ENCODE measurements around the gene SBNO2.

SBNO2 gene

DNA sequence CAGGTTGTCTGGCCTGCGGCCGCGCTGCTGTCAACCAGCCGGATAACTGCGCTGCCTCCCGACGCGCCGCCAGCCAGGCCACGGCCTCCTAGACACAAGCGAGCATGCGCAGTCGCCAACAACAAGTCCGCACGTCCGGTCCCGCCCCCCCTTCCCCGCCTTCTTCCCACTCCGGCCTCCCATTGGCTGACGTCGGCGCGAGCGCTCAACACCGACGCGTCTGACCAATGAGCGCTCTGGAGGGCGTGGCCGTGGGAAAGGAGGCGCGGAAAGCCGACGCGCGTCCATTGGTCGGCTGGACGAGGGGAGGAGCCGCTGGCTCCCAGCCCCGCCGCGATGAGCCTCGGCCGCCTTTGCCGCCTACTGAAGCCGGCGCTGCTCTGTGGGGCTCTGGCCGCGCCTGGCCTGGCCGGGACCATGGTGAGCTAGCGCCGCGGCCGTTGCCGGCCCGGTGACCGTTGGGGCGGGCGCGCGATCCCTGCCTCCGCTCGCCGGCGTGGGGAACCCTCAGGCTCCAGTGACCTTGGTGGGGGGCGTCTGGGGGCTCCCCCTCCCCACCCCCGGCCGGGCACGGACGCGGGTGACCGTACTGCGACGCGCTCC, 70.3 kb downstream of the SBNO2 start, which contains the start of gene GPX4:
Gene GPX4, plus strand, starts transcription at position 287 of the 603 bp plus-strand sequence. Its CDS starts 50 bp downstream, at position 337.
- ATAC-seq, result peak; percentile 83 to 85

DNA sequence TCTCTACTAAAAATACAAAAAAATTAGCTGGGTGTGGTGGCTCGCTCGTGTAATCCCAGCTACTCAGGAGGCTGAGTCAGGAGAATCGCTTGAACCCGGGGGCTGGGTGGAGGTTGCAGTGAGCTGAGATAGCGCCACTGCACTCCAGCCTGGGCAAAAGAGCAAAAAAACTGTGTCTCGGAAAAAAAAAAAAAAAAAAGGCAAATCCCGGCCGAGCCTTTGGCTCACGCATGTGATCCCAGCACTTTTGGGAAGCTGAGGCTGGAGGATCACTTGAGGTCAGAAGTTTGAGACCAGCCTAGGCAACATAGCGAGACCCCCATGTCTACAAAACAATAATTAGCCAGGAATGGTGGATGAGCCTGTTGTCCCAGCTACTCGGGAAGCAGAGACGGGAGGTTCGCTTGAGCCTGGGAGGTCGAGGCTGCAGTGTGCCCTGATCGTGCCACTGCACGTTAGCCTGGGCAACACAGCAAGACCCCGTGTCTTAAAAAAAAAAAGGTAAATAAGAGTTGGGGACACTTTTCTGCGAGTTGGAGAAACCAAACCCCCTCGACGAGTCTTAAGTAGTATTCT, 70.8 kb downstream of the SBNO2 start:
- ATAC-seq, result no peak

DNA sequence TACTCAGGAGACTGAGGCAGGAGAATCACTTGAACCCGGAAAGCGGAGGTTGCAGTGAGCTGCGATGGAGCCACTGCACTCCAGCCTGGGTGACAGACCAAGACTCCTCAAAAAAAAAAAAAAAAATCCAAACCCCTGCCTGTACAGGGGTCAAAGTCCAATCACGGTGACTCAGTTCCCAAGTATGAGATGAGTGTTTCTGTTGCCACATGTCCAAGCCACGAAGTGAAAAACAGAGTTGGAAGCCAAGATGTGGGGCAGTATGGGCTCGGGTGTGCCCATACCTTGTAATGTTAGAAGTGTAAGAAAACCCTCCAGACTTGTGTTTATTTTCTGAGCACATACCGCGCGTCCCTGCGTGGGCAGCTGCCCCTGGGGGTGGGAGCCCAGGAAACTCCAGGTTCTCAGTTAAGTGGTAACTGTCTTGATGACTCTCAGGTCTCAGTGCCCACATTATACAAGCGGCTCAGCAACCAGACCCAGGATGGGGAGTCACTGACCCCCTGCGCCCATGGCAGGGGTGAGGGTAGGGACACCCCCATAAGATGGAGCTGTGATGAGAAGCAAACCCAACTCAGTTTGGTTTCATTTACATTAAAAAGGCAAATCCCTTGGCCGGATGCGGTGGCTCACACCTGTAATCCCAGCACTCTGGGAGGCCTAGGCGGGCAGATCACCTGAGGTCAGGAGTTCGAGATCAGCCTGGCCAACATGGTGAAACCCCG, 71.5 kb downstream of the SBNO2 start:
- peak; percentile 1 to 11 for ATAC-seq

- ATAC-seq, result no peak
Measured at GRCh38 chr19:1101337-1101698, 72.8 kb downstream of the SBNO2 start.

DNA sequence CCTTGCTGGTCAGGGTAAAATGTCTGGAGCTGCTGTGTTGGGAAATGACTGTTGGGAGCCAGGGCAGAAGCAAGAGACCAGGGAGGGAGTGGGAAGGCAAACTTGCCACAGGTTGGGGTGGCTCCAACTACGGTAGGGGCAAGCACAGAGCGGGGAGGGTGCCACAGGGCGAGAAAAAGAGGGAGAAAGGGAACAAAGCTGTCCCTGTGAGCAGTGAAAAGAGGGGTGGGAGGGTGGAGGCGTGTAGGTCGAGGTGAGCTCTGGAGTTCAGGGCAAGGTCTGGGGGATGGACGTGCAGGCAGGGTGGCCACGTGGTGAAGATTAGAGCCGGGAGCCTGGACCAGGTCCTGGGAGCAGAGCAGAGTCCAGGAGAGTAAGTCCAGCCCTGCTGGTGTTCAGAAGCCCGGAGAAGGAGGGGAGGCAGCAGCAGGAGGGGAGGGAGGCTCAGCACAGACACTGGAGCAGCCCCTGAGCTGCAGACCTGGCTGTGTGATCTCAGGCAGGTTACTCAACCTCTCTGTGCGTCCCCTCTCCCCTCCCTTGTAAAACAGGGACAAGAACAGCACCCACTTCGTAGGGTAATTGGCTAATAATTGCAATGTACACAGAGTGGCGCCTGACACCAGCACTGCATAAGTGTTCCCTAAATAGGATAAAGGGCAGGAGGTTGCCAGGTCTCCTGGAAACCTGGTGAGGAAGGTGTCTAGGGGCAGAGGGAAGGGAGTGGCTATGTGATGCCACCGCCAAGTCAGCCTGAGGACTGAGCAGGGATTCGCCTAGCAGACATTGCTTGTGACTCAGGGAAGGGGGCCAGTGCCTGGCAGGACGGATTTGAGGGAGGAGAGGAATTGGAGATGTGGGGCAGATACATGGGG, 75.7 kb downstream of the SBNO2 start:
- no peak for ATAC-seq

DNA sequence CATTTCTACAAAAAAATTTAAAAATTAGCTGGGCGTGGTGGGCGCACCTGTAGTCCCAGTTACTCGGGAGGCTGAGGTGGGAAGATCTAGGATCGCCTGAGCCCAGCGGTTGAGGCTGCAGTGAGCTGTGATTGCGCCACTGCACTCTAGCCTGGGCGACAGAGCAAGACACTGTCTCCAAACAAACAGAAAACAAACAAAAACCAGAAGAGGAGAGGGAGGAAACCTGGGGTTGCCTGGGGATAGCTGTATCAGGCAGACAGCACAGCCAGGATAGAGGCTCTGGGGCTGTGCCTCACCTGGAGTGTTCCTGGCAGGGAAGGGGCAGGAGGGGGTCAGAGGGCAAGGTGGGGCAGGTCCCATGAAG, 76.3 kb downstream of the SBNO2 start:
- no peak for ATAC-seq

DNA sequence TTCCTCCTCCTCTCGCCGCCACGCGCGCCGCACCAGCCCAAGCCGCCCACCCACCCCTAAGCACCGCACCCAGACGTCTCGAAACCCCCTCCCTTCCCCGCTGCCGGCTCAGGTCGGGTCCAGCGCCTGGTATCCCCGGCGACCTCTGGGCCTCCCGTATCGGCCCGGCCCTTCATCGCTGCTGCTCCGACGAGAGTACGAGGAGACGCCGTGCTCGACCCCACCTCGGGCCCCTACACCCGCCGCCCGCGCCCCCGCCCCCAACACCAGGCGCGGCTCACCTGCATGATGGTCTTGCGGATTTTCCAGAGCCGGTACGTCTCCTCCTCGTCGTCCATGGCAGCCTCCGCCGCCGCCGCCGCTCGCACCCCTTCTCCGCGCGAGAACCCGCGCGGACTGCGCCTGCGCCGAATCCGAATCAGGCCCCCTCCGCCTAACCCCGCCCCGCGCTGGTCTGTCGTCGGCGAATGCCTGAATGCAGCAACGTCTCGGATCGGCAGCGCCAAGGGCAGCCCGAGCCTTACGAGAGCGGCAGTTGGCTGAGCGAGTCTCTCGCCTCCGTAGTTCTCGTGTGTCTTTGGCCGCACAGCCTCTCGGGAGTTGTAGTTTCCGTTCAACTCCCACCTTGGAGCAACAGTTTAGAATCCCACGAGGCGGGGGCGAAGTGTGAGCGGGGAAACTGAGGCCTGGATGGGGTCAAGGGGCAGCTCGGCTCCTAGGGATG, 78.9 kb downstream of the SBNO2 start, which contains the start of gene POLR2E:
Gene POLR2E, minus strand, starts transcription at position 398 of the 724 bp plus-strand sequence. Its CDS starts 60 bp downstream, at position 338.
- peak; percentile 95 to 97 for ATAC-seq

DNA sequence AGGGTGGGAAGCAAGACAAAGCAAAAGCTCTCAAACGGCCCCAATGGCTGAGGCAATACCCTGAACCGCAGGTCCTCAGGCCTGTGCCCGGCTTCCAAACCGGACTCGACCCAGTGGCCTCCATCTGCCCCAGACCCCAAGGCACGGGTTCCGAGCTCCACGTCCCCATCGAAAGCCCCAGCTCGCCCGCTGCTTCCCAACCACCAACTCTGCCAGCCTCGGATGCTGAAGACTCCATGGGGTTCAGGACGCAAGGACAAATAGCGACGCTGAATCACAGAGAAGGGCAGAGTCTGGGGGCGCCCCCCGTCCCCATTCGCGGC, 79.5 kb downstream of the SBNO2 start:
- ATAC-seq, result peak in 1 of 2 donors; percentile 9

- no peak for ATAC-seq
Measured at GRCh38 chr19:1093811-1094553, 80.1 kb downstream of the SBNO2 start.

- ATAC-seq, result no peak
Measured at GRCh38 chr19:1093330-1093729, 80.7 kb downstream of the SBNO2 start.

GRCh38 chr19:1091544-1092175, 82.4 kb downstream of the SBNO2 start:
- ATAC-seq, result no peak

- no peak for ATAC-seq
Measured at GRCh38 chr19:1090731-1091543, 83.1 kb downstream of the SBNO2 start.

DNA sequence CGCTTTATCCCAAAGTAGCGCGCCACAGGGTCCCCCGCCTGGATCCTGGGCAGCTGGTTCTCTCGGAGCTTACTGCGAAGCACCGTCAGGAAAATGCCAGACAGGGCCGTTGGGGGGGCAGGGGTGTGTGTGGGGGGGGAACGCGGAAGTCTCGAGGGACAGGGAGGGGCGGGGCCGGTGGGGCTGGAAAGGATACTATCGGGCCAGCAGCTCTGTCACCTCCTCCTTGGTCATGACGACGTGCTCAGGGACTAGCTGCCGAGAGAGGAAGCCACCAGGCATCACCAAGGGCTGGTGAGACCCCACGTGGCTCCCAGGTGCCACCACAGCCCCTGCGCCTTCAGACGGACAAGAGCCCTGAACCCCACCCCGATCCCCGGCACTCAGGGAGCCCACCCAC, 84.2 kb downstream of the SBNO2 start:
- no peak for ATAC-seq

- ATAC-seq, result no peak
Measured at GRCh38 chr19:1089126-1089771, 84.8 kb downstream of the SBNO2 start.

DNA sequence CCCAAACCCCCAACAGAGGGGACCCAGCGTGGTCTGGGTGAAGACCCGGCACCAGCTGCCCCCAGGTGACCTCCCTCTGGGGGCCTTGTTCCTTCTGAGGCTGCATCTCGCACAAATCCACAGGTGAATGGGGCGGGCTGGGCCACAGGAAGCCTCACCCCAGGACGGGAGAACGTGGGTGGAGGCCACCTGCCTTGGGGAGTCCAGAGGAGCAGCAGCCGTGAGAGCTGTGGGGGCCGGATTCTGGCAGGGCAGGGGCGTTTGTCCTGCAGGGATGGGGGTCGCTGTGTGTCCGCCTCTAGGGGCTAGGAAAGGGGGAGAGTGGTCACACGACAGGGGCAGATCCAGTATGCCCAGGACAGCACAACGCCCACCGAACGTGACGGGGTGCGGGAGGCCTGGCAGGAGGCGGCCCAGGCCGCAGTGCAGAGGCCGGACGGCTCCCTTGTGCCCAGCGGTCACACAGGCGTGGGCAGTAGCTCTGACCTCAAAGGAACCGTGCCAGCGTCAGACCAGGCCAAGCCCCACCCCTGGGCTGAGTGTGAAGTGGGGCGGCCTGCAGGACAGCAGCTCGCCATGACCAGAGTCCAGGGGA, 85.6 kb downstream of the SBNO2 start:
- ATAC-seq, result peak; percentile 6

GRCh38 chr19:1087813-1088415, 86.2 kb downstream of the SBNO2 start:
- ATAC-seq, result peak; percentile 17 to 30

DNA sequence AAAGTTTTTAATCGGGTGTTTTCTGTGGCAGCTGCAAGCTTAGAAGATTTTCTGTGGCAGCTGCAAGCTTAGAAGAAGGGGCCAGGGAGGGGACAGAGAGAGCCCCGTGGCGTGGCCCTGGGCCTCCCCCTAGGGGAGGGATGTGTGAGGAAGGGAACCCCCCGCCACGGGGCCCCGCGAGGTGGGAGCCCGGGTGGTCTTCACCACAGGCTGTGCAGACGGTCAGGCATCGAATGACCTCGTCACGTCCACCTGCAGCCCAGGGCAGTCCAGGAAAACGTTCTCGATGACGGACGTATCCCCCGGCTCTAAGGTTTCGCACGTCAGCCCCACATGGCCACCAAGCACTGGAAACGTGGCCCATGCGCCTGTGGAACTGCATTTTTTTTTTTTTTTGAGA, 87.5 kb downstream of the SBNO2 start:
- no peak for ATAC-seq

GRCh38 chr19:1085676-1086442, 88.2 kb downstream of the SBNO2 start:
- ATAC-seq, result no peak

Measured in activated CD4-positive, CD25-positive, alpha-beta regulatory T cell treated with anti-CD3 and anti-CD28 coated beads, Interleukin-2, amount 50 U/mL, for 24 hours (primary cell).